Activated CD4-positive, alpha-beta T cell treated with anti-CD3 and anti-CD28 coated beads, Interleukin-2, Interleukin-6, amounts not matched to agents 100 ng/mL and 50 ng/mL, durations not matched to agents 16 hours and 8 hours (primary cell): ENCODE data around the gene USP20.
A peak's percentile ranks its signal among the peaks of the same experiment; 100 is the strongest.
"Not testable (repeated sequence)": the region's sequence is repeated elsewhere in the genome, so short reads cannot be mapped to it uniquely, and the experiment has no call there.

ENCODE experiments used
- DNase-seq: peaks from one replicate; pipeline ENCODE4 v3.0.0-alpha.2; 2020

The USP20 gene

GRCh38 chr9:129876815-129877214 lies 41.6 kb downstream of the USP20 start:
- DNase-seq, result no peak

- no peak for DNase-seq
Observed at GRCh38 chr9:129878291-129878690, 43.0 kb downstream of the USP20 start.

DNA sequence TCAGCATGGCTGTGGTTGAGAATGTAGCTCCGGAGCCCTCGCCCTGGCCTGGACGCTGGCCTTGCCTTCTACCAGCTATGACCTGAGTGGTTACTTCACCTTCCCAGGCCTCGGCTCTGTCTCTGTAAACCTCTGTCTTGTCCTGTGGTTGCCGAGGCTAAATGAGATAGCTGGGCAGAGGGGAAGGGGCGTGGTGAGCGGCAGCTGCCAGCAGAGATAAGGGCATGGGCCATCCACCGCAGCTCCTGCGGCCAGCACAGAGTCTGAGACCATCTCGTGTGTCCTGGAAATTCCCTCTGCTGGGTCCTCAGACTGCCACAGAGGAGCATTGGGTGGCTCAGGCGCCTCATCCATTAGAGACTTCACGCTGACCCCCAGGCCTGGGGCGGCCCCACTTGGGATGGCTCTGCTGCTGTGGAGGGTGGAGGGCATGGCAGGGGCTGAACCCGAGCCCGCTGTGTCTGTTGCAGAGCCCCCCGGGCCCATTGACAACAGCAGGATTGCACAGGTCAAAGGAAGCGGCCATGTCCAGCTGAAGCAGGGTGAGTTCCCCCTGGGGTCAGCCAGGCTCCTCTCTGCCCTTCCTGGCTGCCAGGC lies 43.9 kb downstream of the USP20 start:
- no peak for DNase-seq

GRCh38 chr9:129879991-129880653 lies 44.9 kb downstream of the USP20 start:
- DNase-seq, result no peak

DNA sequence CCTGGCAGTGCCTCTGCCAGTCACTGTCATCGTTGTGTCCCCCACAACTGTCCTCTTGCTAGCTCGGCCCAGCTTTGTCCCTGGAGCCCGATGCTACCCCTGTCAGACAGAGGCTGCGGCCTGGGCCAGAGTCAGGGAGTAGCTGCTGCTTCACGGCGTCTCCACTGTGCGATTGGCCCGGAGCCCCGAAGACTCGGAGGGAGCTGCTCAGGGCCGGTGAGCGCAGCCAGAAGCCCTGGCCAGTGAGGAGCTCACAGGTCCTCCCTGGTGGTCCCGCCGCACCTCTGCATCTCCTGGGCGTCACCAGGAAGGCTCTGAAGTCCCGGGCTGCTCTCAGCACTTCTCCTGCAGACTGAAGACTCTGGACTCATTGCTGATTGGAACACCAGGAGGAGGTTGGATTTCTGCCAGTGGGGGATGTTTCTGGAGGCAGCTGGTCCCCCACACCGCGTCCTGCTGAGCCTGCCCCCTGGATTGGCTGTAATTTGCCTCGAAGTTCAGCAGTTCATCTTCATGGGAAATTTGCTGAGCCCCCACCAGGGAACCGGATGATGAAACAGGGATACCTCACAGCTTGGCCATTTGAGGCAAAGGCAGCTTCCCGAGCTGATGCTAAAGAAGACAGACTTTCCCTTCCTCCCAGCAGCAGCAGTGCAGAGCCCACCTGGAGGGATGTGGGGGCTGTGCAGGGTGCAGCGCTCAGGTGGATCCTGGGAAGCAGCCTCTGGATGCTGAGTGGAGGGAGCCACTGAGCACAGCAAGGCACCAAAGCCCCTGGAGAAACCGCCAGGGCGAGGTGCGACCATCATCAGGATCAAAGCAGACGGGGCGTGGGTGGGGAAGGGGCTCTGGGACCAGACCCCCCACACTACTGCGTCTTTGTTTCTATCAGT lies 45.6 kb downstream of the USP20 start:
- DNase-seq, result no peak

DNA sequence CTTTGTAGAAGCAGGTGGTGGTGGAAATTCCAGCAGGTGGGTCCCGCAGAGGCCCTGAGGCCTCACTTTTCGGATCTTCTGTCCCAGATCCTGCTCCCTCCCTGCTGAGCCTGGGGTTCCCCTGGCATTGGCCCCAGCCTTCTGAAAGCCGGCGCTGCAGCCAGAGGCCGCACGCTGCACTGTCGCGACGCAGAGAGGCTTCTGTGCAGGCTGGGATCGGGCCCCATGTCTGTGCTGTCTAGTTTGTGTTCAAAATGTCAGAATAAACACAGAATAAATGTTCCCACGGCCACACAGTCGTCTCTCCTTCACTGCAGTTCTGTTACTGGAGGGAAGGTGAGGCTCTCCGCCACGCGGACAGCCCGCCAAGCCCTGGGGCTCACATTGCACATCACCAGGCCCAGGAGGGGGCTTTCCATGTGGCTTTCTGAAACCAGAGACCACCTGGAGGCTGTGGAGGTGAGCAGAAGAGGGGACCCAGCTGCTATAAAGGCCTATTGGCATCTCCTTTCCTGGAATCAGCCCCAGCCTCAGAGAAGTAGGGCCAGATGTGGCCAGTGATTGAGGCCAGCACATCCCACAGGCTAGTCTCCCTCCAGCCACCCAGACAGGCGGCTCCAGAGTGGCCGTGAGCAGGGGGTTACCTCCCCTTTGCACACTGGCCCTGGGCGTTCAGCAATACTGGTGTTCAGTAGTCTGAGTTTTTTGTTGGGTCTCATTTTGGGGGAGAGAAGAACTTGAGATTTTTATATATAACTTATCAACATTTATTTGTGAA lies 46.5 kb downstream of the USP20 start:
- no peak for DNase-seq

DNA sequence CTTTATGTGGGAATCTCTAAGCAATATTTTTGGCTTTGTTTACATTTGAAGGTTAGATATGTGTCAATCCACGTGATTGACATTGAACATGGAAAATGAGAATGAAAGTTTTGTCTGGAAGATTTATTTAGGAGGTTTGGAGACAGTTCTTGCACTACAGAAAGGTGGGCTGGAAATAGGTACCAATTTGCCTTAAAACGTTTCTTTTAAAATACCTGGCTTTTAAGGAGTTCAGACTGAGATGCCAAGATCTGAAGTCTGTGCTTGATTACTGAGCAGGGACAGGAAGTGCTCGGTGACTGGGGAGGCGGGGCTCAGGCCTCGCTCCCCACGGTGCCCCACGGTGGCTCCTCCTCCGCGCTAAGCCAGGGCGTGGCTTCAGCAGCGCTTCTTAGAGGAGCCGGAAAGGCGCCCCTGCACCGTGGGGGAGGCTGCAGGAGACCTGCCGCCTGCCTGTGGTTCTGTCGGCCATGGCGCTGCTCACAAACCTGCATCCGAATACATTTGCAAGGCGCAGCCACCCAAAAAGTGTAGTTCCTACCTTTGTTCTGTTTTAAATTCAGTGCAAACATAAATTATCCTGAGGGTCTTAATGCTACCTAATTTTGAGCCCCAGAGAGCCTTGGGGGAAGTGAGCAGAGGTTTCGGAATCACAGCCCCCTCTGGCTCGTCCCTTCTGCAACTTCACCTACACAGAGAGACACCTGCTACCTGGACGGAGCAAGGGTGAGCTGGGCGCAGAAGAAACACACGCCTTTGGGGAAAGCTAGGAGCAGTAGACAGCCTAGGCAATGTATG lies 49.2 kb downstream of the USP20 start:
- peak; percentile 97 for DNase-seq

- DNase-seq, result peak; percentile 61
Observed at GRCh38 chr9:129885018-129885669, 49.9 kb downstream of the USP20 start.

GRCh38 chr9:129885670-129886106 lies 50.4 kb downstream of the USP20 start:
- DNase-seq, result peak; percentile 97

DNA sequence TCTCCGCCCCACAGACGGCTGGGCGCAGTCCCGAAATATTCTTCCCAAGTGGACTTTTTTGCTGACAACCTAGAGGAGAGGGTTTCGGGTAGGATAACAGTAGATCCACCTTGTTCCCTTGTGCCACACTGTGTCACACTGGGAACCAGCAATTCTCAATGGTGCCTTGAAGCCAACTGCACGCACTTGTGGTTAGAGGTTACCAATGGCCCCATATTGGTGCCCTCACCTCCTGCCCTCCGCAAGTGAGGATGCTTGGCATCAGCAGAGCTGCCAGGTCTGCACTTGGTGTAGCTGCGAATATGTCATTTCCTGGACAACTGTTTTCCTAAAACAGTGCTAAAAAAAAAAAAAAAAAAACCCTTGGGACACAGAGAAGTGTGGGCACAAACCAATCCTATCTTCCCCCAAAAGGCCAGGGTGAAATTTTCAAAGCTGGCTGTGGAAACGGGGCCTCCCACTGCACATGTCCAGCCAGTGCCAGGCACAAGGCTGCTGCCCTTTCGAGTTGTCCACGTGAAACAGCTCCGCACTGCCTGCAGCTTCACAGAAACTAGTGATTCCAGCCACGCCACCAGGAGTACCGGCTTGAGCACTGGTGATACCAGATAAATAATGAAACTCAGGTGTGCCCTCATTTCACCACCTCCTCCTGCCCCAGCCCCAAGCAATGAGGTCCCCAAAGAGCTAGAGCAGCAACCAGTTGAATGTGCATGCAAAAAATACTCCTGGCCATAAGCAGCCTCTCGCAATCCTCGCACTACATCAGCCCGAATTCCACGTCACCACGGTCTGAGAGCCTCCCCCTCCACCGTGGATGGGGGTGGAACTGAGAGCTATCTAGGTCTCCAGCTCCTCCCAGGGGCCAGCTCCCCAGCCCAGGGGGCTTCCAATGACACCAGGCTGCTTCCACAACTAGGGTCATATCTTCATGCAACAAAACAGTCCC lies 51.2 kb downstream of the USP20 start:
- DNase-seq, result peak; percentile 79

GRCh38 chr9:129887334-129888292 lies 52.4 kb downstream of the USP20 start:
- peak; percentile 81 for DNase-seq

DNA sequence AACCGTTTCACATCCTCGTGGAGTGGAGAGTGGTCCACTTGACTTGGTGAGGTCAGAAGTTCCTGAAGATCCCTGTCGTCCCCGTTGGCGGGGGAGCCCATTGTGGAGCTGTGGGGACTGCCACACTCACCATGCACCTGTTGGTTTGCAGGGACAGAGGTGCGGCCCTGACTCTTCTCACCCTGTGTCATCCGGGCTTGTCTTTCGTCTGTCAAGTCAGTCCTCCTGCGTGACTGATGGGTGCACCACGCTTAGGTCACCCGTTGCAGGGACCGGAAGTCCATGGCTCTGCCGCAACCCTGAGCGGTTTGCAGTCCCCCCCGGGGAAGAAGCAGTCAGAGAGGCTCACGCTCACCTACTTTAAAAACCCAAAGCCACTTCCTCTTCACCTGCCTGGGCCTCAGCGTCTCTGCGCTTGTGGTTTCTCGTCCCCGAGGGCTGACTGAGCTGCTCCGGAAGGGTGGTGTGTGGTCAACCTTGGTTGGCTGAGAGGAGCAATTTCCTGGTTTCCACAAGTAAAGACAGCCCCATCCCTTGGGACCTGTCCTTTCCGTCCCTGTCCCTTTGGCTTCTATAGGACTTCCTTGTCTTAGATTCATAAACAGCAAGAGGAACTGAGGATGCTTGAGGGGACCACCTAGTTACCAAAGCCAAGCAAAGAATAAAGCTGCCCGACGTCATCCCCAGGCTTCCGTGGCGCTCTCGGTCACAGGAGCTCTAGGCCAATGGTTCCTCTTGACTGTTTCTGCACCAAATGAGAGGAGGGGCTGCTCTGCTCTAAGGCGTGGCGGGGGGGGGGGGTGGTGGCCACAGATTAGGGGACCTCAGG lies 53.2 kb downstream of the USP20 start:
- peak; percentile 98 for DNase-seq

DNA sequence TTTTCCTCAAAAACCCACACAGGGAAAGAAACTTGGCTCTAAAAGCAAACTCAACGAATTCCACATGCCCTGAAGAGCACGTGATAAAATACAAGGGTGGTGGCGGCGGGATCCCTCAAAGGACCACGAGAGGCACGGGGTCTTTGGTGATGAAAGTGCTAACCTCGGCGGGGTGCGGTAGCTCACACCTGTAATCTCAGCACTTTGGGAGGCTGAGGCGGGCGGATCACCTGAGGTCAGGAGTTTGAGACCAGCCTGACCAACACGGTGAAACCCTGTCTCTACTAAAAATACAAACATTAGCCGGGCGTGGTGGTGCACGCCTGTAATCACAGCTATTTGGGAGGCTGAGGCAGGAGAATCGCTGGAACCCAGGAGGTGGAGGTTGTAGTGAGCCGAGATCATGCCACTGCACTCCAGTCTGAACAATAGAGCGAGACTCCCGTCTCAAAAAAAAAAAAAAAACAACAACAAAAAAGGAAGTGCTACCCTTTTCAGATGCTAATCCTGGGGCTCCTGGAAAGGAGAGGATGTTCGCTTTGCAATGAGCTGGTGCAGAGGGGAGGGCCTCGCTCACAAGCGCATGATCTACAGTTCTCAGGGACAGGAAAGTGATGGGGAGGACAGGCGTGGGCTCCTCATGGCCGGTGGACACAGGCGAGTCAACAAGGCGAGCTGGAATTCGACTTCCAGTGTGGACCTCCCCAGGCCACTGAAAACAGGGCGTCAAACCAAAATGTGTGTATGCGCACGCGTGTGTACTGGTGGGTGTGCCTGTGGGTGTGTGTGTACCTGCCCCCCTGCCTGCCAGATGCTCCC lies 54.1 kb downstream of the USP20 start:
- DNase-seq, result peak; percentile 52

GRCh38 chr9:129889941-129890717 lies 54.9 kb downstream of the USP20 start:
- DNase-seq, result peak; percentile 89

DNA sequence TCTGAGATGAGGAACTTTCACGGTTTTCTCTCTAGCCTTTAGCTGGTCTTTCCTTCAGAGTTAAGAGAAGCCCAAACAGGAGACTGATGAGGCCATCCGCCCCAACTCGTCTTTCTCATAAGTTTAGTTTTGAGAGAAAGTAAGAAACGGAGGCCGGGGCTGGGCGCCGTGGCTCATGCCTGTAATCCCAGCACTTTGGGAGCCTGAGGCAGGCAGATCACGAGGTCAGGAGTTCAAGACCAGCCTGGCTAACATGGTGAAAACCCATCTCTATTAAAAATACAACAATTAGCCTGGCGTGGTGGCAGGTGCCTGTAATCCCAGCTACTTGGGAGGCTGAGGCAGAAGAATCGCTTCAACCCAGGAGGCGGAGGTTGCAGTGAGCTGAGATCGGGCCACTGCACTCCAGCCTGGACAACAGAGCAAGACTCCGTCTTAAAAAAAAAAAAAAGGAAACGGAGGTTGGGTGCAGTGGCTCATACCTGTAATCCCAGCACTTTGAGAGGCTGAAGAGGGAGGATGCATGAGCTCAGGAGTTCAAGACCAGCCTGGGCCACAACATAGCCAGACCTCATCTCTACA lies 55.6 kb downstream of the USP20 start:
- not testable (repeated sequence) for DNase-seq

GRCh38 chr9:129891569-129891968 lies 56.3 kb downstream of the USP20 start:
- peak; percentile 27 for DNase-seq
